ENCODE results near the gene TUT7.
"Not testable (repeated sequence)": the region's sequence is repeated elsewhere in the genome, so short reads cannot be mapped to it uniquely, and the experiment has no call there.

The TUT7 gene

DNA sequence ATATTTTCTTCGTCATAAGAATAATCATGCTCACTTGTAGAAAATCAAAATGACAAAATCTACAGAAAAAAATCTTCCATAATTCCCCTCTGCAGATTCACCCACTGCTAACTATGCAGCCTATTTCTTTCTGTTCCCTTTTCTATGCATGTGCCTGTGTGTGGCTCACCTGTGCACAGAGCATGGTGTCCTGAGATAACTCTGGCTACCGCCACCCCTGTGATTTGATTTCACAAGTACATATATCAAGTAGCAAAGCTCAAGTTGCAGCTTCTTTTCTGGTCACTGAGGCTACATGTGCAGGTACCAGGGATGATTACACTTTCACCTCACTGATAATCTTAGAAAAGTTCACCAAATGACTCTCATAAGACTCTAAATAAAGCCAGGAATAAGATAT is 53.5 kb downstream of the TUT7 start:
- TF ChIP-seq, protein P1, sequence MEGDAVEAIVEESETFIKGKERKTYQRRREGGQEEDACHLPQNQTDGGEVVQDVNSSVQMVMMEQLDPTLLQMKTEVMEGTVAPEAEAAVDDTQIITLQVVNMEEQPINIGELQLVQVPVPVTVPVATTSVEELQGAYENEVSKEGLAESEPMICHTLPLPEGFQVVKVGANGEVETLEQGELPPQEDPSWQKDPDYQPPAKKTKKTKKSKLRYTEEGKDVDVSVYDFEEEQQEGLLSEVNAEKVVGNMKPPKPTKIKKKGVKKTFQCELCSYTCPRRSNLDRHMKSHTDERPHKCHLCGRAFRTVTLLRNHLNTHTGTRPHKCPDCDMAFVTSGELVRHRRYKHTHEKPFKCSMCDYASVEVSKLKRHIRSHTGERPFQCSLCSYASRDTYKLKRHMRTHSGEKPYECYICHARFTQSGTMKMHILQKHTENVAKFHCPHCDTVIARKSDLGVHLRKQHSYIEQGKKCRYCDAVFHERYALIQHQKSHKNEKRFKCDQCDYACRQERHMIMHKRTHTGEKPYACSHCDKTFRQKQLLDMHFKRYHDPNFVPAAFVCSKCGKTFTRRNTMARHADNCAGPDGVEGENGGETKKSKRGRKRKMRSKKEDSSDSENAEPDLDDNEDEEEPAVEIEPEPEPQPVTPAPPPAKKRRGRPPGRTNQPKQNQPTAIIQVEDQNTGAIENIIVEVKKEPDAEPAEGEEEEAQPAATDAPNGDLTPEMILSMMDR (IDR thresholded peaks at IDR 0.05; ENCODE audit: low read depth, low read length): no peak
- DNase-seq (ENCODE audit: extremely low read depth, low read depth): no peak

DNA sequence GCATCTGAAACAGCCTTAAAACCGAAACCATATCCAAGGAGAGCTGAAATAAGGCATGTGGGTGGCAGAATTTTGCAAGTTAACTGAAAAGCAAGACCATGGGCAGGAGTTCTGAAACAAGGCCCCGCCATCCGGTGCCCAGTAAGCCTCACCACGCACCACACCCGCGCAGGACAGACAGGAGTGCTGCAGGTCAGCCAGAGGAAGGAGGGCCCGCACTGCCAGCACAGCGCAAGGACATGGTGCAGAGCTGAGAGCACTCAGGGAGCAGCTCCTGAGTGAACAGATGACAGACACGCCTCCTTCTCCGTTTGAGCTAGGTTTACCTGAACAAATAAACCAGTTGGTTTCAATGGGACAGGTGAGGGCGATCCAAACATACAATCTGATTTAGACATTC is 55.3 kb downstream of the TUT7 start:
- TF ChIP-seq, protein P1 (IDR thresholded peaks at IDR 0.05; ENCODE audit: low read depth, low read length): no peak
- no peak for DNase-seq (ENCODE audit: extremely low read depth, low read depth)

DNA sequence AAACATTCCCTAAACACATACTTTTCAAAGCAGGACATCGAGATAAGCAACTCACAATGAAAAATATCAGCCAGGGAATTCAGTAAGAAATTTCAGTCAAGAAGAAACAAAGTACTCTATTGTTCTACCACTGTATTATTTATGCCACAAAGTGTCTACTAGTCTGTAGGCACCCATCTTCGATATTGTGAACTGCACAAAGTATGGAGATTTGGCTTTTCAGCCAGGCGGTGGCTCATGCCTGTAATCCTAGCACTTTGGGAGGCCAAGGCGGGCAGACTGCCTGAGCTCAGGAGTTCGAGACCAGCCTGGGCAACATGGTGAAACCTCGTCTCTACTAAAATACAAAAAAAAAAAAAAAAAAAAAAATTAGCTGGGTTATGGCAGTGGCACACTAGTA is 63.9 kb downstream of the TUT7 start:
- not testable (repeated sequence) for DNase-seq (ENCODE audit: extremely low read depth, low read depth)

- TF ChIP-seq, protein P1 (IDR thresholded peaks at IDR 0.05; ENCODE audit: low read depth, low read length): no peak
- no peak for DNase-seq (ENCODE audit: extremely low read depth, low read depth)
Measured at GRCh38 chr9:86288499-86289198, 65.6 kb downstream of the TUT7 start.

DNA sequence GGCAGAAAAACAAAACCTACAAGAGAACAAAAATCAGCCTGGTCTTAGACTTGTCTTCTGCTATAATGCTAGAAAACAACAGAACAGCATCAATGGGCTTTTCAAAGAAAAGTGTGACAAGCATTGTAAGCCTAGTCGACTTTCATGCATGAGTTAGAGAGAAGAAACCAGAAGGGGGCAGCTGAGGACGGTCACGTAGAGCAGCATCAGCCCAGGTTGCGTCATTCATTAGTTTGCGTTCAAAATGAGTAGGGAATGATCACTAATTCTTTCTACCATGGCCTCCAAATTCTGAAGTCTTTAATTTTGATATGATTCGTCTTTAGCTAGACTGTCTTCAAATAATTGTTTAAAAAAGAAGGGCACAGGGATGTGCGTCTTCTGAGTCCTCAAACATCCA is 67.2 kb downstream of the TUT7 start:
- DNase-seq (ENCODE audit: extremely low read depth, low read depth): no peak
- TF ChIP-seq, protein P1 (IDR thresholded peaks at IDR 0.05; ENCODE audit: low read depth, low read length): peak; percentile 24

DNA sequence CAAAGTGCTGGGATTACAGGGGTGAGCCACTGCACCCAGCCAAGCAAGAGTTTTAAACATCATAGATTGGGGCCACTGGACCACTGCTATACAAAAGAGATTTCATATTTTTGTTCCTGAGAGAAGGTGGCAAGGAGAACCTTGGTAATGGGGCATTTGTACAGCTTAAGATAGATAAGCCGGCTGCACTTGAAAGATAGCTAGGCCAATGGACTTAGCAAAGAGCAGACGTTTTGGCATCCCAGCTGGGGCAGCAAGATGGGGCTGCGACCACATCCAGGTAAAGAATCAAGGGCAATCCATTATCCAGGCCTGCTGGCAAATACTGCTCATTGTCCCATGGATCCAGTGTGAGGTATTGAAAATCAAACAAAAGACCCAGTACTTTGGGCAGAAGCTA is 67.9 kb downstream of the TUT7 start:
- no peak for DNase-seq (ENCODE audit: extremely low read depth, low read depth)
- TF ChIP-seq, protein P1 (IDR thresholded peaks at IDR 0.05; ENCODE audit: low read depth, low read length): no peak

- DNase-seq (ENCODE audit: extremely low read depth, low read depth): no peak
- TF ChIP-seq, protein P1 (IDR thresholded peaks at IDR 0.05; ENCODE audit: low read depth, low read length): no peak
Measured at GRCh38 chr9:86285261-86285660, 68.9 kb downstream of the TUT7 start.

DNA sequence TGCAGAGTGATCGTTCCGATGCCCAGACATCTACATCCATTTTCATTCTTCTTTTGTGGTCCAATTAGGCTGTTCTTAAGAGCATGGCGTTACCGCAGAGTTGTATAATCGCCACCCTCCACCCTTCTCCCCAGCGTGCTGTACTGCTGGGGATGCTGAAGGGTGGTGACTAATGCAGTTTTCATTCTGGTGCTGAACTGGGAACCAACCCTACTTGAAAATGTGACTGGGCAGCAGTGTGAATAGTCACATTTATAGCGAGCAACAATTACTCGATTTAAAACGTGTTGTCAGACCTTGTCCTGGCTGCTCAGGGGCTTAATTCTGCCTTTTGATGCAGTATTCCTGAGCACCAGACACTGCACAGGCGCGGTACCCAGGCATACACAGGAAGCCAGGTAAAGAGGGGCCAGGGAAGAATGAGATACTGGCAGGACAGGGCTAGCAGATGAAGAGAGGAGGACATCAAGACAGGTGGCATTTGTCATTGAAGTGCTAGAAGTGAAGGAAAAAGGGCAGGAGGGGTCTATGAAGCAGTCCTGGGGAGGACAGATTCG is 71.2 kb downstream of the TUT7 start:
- peak; percentile 43 for DNase-seq (ENCODE audit: extremely low read depth, low read depth)
- TF ChIP-seq, protein P1 (IDR thresholded peaks at IDR 0.05; ENCODE audit: low read depth, low read length): no peak

Data from AG09319 (cell line).